Fibroblast of skin of right biceps (primary cell): Measurements from ENCODE around the gene CFAP69.
"Not testable (repeated sequence)": the region's sequence is repeated elsewhere in the genome, so short reads cannot be mapped to it uniquely, and the experiment has no call there.

Experiments used
- DNase-seq: peaks from one replicate; pipeline ENCODE4 v3.0.0-alpha.2; 2013

The CFAP69 gene

GRCh38 chr7:90346336-90347125 is 101.6 kb downstream of the CFAP69 start, which contains the start of gene GTPBP10:
Gene GTPBP10 (plus strand): TSS chr7:90346716. CDS start chr7:90346742, 26 bp downstream.
- DNase-seq, result peak; percentile 95

GRCh38 chr7:90347759-90348158 is 102.8 kb downstream of the CFAP69 start:
- DNase-seq, result no peak

GRCh38 chr7:90349305-90349704 is 104.3 kb downstream of the CFAP69 start:
- no peak for DNase-seq

- not testable (repeated sequence) for DNase-seq
These were observed 105.1 kb downstream of the CFAP69 start for GRCh38 chr7:90350032-90350431.

- DNase-seq, result no peak
These were observed 107.0 kb downstream of the CFAP69 start for GRCh38 chr7:90351987-90352386.
